SU-DHL-6 (cell line): ENCODE measurements around the gene ITGA11.

Experiments
- H2AFZ ChIP-seq: fragments of 200-600 bp; sonication (generic); 2 replicates; pipeline ENCODE4 v1.6.1; 2014; ENCODE audit warnings: low read depth, mild to moderate bottlenecking, moderate library complexity, mixed read lengths, antibody characterized with exemption, low read length; ENCODE audit not compliant: severe bottlenecking
- H3F3A ChIP-seq: fragments of 200-600 bp; shearing (Covaris generic); 2 replicates; pipeline ENCODE4 v1.6.0; 2016; ENCODE audit warnings: antibody characterized with exemption, mild to moderate bottlenecking; ENCODE audit not compliant: insufficient read depth
- H3K27ac ChIP-seq: fragments of 200-600 bp; sonication (generic); 2 replicates; pipeline ENCODE4 v1.5.1; 2016; ENCODE audit warnings: low read depth, mild to moderate bottlenecking, low read length, moderate library complexity, mixed read lengths
- H3K27me3 ChIP-seq: fragments of 200-600 bp; sonication (generic), shearing (Covaris generic); 2 replicates; pipeline ENCODE4 v1.6.0; 2014; ENCODE audit warnings: mild to moderate bottlenecking, low read length
- H3K36me3 ChIP-seq: fragments of 200-600 bp; sonication (generic); 2 replicates; pipeline ENCODE4 v1.6.1; 2014; ENCODE audit warnings: mild to moderate bottlenecking, low read length, mixed read lengths
- H3K4me2 ChIP-seq: fragments of 300-600, 200-600 bp; shearing (Covaris generic), sonication (generic); 2 replicates; pipeline ENCODE4 v1.6.0; 2014; ENCODE audit warnings: low read length, low read depth, mild to moderate bottlenecking; ENCODE audit not compliant: poor library complexity, severe bottlenecking
- H3K4me3 ChIP-seq: fragments of 200-600 bp; sonication (generic); 2 replicates; pipeline ENCODE4 v1.5.1; 2014; ENCODE audit warnings: antibody characterized with exemption, low read length, mild to moderate bottlenecking, mixed read lengths; ENCODE audit not compliant: insufficient read depth, poor library complexity, severe bottlenecking
- H3K79me2 ChIP-seq: fragments of 200-600 bp; sonication (generic); 2 replicates; pipeline ENCODE4 v1.6.1; 2014; ENCODE audit warnings: mild to moderate bottlenecking, low read length, moderate library complexity; ENCODE audit not compliant: insufficient read depth
- H3K9ac ChIP-seq: fragments of 200-600 bp; sonication (generic); 2 replicates; pipeline ENCODE4 v1.7.0; 2014; ENCODE audit warnings: mild to moderate bottlenecking, low read length
- H3K9me2 ChIP-seq: fragments of 200-600 bp; sonication (generic); replicated peaks from 2 replicates; pipeline ENCODE4 v1.6.1; 2014; ENCODE audit warnings: low read length; ENCODE audit not compliant: insufficient read depth
- H3K9me3 ChIP-seq: fragments of 200-600 bp; sonication (generic); 2 replicates; pipeline ENCODE4 v1.6.1; 2014; ENCODE audit warnings: low read length, mixed read lengths; ENCODE audit not compliant: insufficient read depth
- H4K20me1 ChIP-seq: fragments of 200-600 bp; sonication (generic); 2 replicates; pipeline ENCODE4 v1.6.1; 2014; ENCODE audit warnings: low read depth, mild to moderate bottlenecking, antibody characterized with exemption, low read length, moderate library complexity, mixed read lengths
- CTCF ChIP-seq: fragments of 200-600 bp; sonication (generic); IDR thresholded peaks from one replicate; pipeline ENCODE4 v1.5.1; 2017; ENCODE audit warnings: antibody characterized with exemption, mild to moderate bottlenecking, low read length, moderate library complexity; ENCODE audit not compliant: insufficient read depth, poor library complexity, severe bottlenecking
- EZH2phosphoT487 ChIP-seq: fragments of 200-600 bp; sonication (generic), shearing (Covaris generic); conservative IDR thresholded peaks from 2 replicates; pipeline ENCODE4 v1.6.1; 2018; ENCODE audit warnings: mild to moderate bottlenecking, antibody characterized with exemption, low read length, moderate library complexity, mixed read lengths

Gene ITGA11

GRCh38 chr15:68298336-68298735, 133.6 kb downstream of the ITGA11 start:
- H3K36me3 ChIP-seq = peaks cover 5% of the 10 kb centered on the region; the same call in 1 of the 2 replicates
- peak overlapping the region; percentile 52 for H3K4me2 ChIP-seq
- H3K9me3 ChIP-seq = no peaks in the 10 kb centered on the region
- H3F3A ChIP-seq = 0 out of 2 replicates have a peak, but pooled peaks cover 7% of the 10 kb centered on the region
- H3K9ac ChIP-seq = peak overlapping the region; percentile 27; the same call in 1 of the 2 replicates
- 0 out of 2 replicates have a peak, but pooled peaks cover 3% of the 10 kb centered on the region for H4K20me1 ChIP-seq
- H3K27ac ChIP-seq = no peak overlapping the region
- no peaks in the 10 kb centered on the region for H3K9me2 ChIP-seq
- no peaks in the 10 kb centered on the region for H3K27me3 ChIP-seq
- no peak overlapping the region for H2AFZ ChIP-seq
- TF ChIP-seq EZH2phosphoT487 (no peak), CTCF (no peak)
- H3K79me2 ChIP-seq = no peaks in the 10 kb centered on the region
- H3K4me3 ChIP-seq = peak overlapping the region; percentile 27

- Histone ChIP-seq H3K9me2 (no peaks in the 10 kb centered on the region), H2AFZ (no peak overlapping the region), H3K27ac (no peak overlapping the region), H3K27me3 (no peaks in the 10 kb centered on the region), H3K4me3 (no peak overlapping the region), H3K9me3 (no peaks in the 10 kb centered on the region), H3K9ac (no peak overlapping the region), H4K20me1 (peaks cover 15% of the 10 kb centered on the region; the same call in 1 of the 2 replicates), H3K36me3 (peaks cover 20% of the 10 kb centered on the region; the same call in 1 of the 2 replicates), H3F3A (0 out of 2 replicates have a peak, but pooled peaks cover 7% of the 10 kb centered on the region), H3K4me2 (no peak overlapping the region), H3K79me2 (peaks cover 28% of the 10 kb centered on the region)
- TF ChIP-seq CTCF = no peak
- no peak for TF ChIP-seq EZH2phosphoT487
These were observed 136.8 kb downstream of the ITGA11 start for GRCh38 chr15:68295014-68295805.

GRCh38 chr15:68292967-68293366, 139.0 kb downstream of the ITGA11 start:
- Histone ChIP-seq H3K4me2 (no peak overlapping the region), H3K9me2 (no peaks in the 10 kb centered on the region), H3K36me3 (peaks cover 27% of the 10 kb centered on the region), H3F3A (no peaks in the 10 kb centered on the region), H3K79me2 (peaks cover 51% of the 10 kb centered on the region), H3K4me3 (no peak overlapping the region), H3K9me3 (no peaks in the 10 kb centered on the region), H2AFZ (no peak overlapping the region), H3K27me3 (no peaks in the 10 kb centered on the region), H4K20me1 (peaks cover 27% of the 10 kb centered on the region), H3K9ac (no peak overlapping the region), H3K27ac (no peak overlapping the region)
- TF ChIP-seq CTCF (no peak), EZH2phosphoT487 (no peak)
